CD4-positive, CD25-positive, alpha-beta regulatory T cell (primary cell): ENCODE data around the gene MYO1E. TPM values are rescaled to one million over a fixed set of nuclear protein-coding genes. Genes with fewer than 3 reads are reported as not detected.

Source experiments
- ATAC-seq, 2 donors: fragments of 150-1000 bp; cut with Tn5 transposase; one replicate each; pipeline ENCODE4 v1.10.0; 2021; ENCODE audit warnings: low read depth in 2 of 2, moderate number of reproducible peaks in 2 of 2, moderate library complexity in 1 of 2
- DNase-seq, 3 donors: peaks; one replicate each; pipeline versions ENCODE4 v3.0.0 to v3.0.0-alpha.2; 2012 to 2022; ENCODE audit warnings: mixed read lengths in 1 of 3
- H3K27ac ChIP-seq: one replicate; pipeline ENCODE4 v1.7.0; 2013; ENCODE audit warnings: mild to moderate bottlenecking, low read length; ENCODE audit not compliant: insufficient read depth, poor library complexity, severe bottlenecking
- H3K27me3 ChIP-seq: one replicate; pipeline ENCODE4 v1.7.0; 2013; ENCODE audit warnings: low read length; ENCODE audit not compliant: control insufficient read depth, insufficient read depth
- H3K36me3 ChIP-seq: one replicate; pipeline ENCODE4 v1.7.0; 2013; ENCODE audit warnings: mild to moderate bottlenecking, low read length, moderate library complexity; ENCODE audit not compliant: control insufficient read depth, insufficient read depth
- H3K4me1 ChIP-seq: 2 replicates; pipeline ENCODE4 v1.7.0; 2013; ENCODE audit warnings: mild to moderate bottlenecking, low read length; ENCODE audit not compliant: insufficient read depth, control insufficient read depth, poor library complexity, severe bottlenecking
- H3K4me3 ChIP-seq: one replicate; pipeline ENCODE4 v1.7.0; 2013; ENCODE audit warnings: low read depth, mild to moderate bottlenecking, low read length, moderate library complexity
- H3K9me3 ChIP-seq, 2 experiments: 1 replicate in 1 of 2; 2 replicates in 1 of 2; pipeline ENCODE4 v1.7.0; 2013; ENCODE audit warnings: low read length in 2 of 2, mild to moderate bottlenecking in 1 of 2, moderate library complexity in 1 of 2; ENCODE audit not compliant: control insufficient read depth in 2 of 2
- H3K27ac Mint-ChIP-seq, 3 donors: one replicate each; pipeline ENCODE4 v1.8.0; 2020 to 2022; ENCODE audit warnings: mild to moderate bottlenecking in 3 of 3, mixed read lengths in 3 of 3, moderate library complexity in 2 of 3
- H3K27me3 Mint-ChIP-seq: one replicate; pipeline ENCODE4 v1.8.0; 2022; ENCODE audit warnings: mild to moderate bottlenecking, mixed read lengths
- H3K36me3 Mint-ChIP-seq: one replicate; pipeline ENCODE4 v1.8.0; 2020; ENCODE audit warnings: mixed read lengths
- H3K4me1 Mint-ChIP-seq, 4 donors: one replicate each; pipeline ENCODE4 v1.8.0; 2020 to 2022; ENCODE audit warnings: mixed read lengths in 4 of 4, mild to moderate bottlenecking in 1 of 4
- H3K4me3 Mint-ChIP-seq, 4 donors: one replicate each; pipeline ENCODE4 v1.8.0; 2020 to 2022; ENCODE audit warnings: mild to moderate bottlenecking in 4 of 4, mixed read lengths in 4 of 4, moderate library complexity in 3 of 4
- H3K9me3 Mint-ChIP-seq, 7 donors: one replicate each; pipeline ENCODE4 v1.8.0; 2020 to 2022; ENCODE audit warnings: mixed read lengths in 7 of 7, mild to moderate bottlenecking in 3 of 7, moderate library complexity in 2 of 7
- polyA plus RNA-seq, 4 donors: library from polyadenylated mRNA; unstranded; fragments of 300-500 nt; fragmentation: Illumina TruSeq; gene quantifications; one replicate each; pipeline ENCODE4 v1.2.3, GENCODE V29; 2021
- total RNA-seq: library from RNA; stranded (reverse); gene quantifications from one replicate; pipeline ENCODE4 v1.2.3, GENCODE V29; 2022

Gene MYO1E
- total and polyA plus RNA-seq, 5 donors from 2014 or later: 0.14 to 1.6 (median 0.75) TPM

DNA sequence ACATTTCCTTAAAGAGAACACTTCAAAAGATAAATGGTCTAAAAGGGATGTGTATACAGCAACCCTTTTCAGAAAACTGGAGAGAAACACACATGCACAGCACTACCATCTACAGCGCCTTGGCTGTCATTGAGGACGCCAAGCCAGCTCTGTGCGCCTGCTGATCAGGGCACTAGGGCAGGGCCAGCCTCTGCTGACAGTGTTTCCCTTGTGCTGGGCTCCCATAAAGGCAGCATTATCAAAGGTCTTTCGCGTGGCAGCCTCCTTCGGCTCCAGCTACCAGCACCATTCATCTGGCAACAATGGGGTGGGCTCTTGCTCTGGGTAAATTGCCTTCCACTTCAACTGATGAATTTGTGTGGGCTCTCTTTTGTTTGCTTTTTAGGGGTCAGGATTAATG, 112.6 kb downstream of the MYO1E start:
- Mint-ChIP-seq H3K27me3 (no peaks in the 10 kb centered on the region), H3K4me3 (no peak overlapping the region), H3K4me1 (peaks cover 9 to 20% (median 15%) of the 10 kb centered on the region in 4 donors), H3K27ac (no peak overlapping the region), H3K36me3 (no peaks in the 10 kb centered on the region), H3K9me3 (no peaks in the 10 kb centered on the region)
- no peaks in the 10 kb centered on the region for H3K36me3 ChIP-seq
- H3K27me3 ChIP-seq: no peaks in the 10 kb centered on the region
- H3K9me3 ChIP-seq: no peaks in the 10 kb centered on the region
- peaks cover 11% of the 10 kb centered on the region for H3K4me1 ChIP-seq
- no peak overlapping the region for H3K4me3 ChIP-seq
- no peak overlapping the region for H3K27ac ChIP-seq
- no peak for ATAC-seq
- DNase-seq: no peak

DNA sequence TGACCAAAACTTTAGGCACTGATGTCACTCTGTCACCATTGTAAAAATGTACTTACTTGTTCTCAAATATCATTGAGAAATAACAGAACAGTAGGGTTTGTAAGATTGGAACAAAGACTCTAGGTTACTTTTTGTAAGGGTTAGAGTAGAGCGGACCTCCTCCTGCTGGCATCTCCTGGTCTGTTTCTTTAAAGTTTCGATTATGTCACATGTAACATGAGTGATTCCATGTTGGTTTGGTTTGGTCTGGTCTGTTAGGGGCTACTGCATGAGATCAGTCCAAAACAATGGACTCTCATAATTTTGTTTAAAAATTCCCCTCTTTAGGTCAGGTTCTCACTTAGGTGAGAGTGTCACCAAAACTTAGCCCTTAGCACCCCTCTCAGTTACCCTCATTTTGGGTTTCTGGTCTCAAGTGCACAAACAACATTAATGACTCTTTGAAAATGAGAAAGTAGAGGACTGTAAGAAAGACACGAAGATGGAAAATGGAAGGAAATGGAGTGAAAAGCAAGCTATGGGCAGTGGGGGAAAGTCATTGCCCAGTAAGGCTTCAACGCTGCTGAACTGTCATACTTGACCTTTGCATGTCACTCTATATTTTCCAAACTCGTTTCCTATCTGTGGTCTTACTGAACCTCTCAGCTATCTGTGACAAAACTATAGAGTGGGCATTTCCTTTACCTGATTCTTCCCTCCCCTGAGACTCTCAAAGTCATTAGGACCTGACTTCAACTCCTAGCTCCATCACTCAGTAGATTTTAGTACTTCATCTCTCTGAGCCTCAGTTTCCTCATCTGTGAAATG, 113.3 kb downstream of the MYO1E start:
- DNase-seq (no peak), ATAC-seq (no peak)
- H3K4me1 ChIP-seq: peaks cover 12% of the 10 kb centered on the region
- no peaks in the 10 kb centered on the region for H3K27me3 ChIP-seq
- Mint-ChIP-seq H3K36me3 (no peaks in the 10 kb centered on the region), H3K9me3 (no peaks in the 10 kb centered on the region), H3K27ac (peak overlapping the region in 2 of 3 donors; percentile 17 to 20), H3K4me1 (peaks cover 9 to 20% (median 15%) of the 10 kb centered on the region in 4 donors), H3K27me3 (no peaks in the 10 kb centered on the region), H3K4me3 (no peak overlapping the region)
- H3K9me3 ChIP-seq: no peaks in the 10 kb centered on the region
- H3K27ac ChIP-seq: no peak overlapping the region
- H3K4me3 ChIP-seq: no peak overlapping the region
- no peaks in the 10 kb centered on the region for H3K36me3 ChIP-seq

DNA sequence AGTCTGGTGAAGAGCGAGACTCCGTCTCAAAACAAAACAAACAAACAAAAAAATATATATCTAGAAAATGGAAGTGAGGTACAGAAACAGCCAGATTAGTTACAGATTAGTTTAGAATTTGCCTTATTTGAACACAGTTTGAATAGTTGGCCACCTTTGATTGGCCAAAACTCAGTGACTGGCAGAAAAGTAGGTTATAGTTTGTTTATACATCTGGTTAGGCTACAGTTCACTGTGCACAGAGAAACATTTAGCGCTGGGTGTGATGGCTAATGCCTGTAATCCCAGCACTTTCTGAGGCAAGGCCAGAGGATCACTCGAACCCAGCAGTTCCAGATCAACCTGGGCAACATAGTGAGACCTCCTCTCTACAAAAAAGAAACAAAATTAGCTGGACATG, 114.4 kb downstream of the MYO1E start:
- Histone ChIP-seq H3K4me3 (no peak overlapping the region), H3K4me1 (peaks cover 12% of the 10 kb centered on the region), H3K36me3 (no peaks in the 10 kb centered on the region), H3K27me3 (no peaks in the 10 kb centered on the region), H3K27ac (no peak overlapping the region), H3K9me3 (no peaks in the 10 kb centered on the region)
- DNase-seq: no peak
- H3K9me3 Mint-ChIP-seq: no peaks in the 10 kb centered on the region
- ATAC-seq: no peak
- peaks cover 9 to 20% (median 15%) of the 10 kb centered on the region in 4 donors for H3K4me1 Mint-ChIP-seq
- H3K27ac Mint-ChIP-seq: no peak overlapping the region
- H3K4me3 Mint-ChIP-seq: no peak overlapping the region
- H3K36me3 Mint-ChIP-seq: no peaks in the 10 kb centered on the region
- H3K27me3 Mint-ChIP-seq: no peaks in the 10 kb centered on the region

DNA sequence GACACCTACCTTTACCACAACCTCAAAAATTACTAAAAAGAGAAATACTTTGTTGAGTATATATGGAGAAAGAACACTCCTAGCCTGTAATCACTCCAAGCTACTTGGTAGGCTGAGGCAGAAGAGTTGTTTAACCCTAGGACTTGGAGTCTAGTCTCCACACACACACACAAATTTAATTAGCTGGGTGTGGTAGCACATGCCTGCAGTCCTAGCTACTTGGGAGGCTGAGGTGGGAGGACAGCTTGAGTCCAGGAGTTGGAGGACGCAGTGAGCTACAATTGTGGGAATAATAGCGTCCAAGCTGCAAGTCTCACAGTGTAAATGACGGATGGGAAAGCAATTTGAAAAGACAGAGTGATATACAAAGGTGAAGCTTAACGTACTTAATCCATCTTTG, 115.5 kb downstream of the MYO1E start:
- H3K4me1 ChIP-seq: peaks cover 12% of the 10 kb centered on the region
- H3K9me3 ChIP-seq: no peaks in the 10 kb centered on the region
- Mint-ChIP-seq H3K27me3 (no peaks in the 10 kb centered on the region), H3K36me3 (no peaks in the 10 kb centered on the region), H3K9me3 (no peaks in the 10 kb centered on the region), H3K4me3 (no peak overlapping the region), H3K4me1 (peaks cover 9 to 25% (median 15%) of the 10 kb centered on the region in 4 donors), H3K27ac (no peak overlapping the region)
- H3K27ac ChIP-seq: no peak overlapping the region
- no peak for ATAC-seq
- H3K36me3 ChIP-seq: no peaks in the 10 kb centered on the region
- H3K4me3 ChIP-seq: no peak overlapping the region
- no peak for DNase-seq
- no peaks in the 10 kb centered on the region for H3K27me3 ChIP-seq

DNA sequence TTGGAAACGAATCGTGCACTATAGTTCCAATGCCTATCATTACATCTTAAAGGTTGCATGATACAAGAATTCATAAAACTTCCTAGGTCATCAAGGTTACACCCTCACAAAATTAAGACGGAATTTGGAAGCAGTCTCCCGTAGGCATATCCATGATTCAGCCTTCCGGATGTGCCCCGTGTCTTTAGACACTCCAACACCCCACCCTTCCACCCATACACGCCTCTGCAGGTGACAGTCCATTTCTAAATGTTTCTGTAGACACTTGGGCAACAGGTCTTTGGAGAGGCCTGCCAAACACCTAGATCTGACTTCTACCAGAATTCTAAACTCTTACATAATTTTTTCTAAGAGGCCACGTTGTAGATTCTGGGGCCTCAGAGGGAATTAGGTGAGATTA, 116.2 kb downstream of the MYO1E start:
- Histone ChIP-seq H3K4me3 (no peak overlapping the region), H3K9me3 (no peaks in the 10 kb centered on the region), H3K27ac (no peak overlapping the region), H3K36me3 (no peaks in the 10 kb centered on the region), H3K27me3 (no peaks in the 10 kb centered on the region), H3K4me1 (peaks cover 12% of the 10 kb centered on the region)
- no peak for ATAC-seq
- Mint-ChIP-seq H3K36me3 (no peaks in the 10 kb centered on the region), H3K27ac (peak overlapping the region in 2 of 3 donors; percentile 69 to 81), H3K4me3 (peak overlapping the region in 1 of 4 donors; percentile 4), H3K4me1 (peaks cover 9 to 25% (median 15%) of the 10 kb centered on the region in 4 donors), H3K27me3 (no peaks in the 10 kb centered on the region), H3K9me3 (no peaks in the 10 kb centered on the region)
- DNase-seq: no peak

DNA sequence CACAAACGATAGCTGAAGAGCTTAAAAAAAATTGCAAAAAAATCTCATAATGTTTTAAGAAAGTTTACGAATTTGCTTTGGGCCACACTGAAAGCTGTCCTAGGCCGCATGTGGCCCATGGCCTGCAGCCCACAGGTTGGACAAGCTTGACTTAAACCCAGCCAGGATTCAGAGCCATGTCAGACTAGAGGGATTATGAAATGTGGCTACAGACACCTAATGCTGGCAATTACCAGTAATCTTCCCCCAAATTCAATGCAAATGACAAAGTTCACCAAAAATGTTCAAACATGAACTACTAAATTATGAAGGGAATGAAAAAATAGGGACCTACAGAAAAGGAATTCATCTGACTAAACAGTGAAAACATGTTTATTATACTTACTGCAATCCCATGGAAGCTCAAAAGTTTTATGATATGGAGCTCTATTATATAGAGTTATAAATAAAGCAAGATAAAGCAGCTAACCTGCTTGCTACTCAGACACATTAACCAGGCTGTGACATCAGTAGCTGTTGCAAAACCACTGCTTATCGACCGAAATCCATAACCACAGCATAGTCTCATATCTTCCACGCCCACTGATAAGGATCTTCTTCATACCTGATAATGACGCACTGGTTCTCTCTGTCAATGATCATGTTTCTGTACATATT, 116.9 kb downstream of the MYO1E start:
- H3K4me1 Mint-ChIP-seq: peaks cover 16 to 31% (median 21%) of the 10 kb centered on the region in 4 donors
- Histone ChIP-seq H3K27me3 (no peaks in the 10 kb centered on the region), H3K4me1 (peaks cover 15% of the 10 kb centered on the region), H3K36me3 (no peaks in the 10 kb centered on the region), H3K4me3 (peak overlapping the region; percentile 4), H3K27ac (peak overlapping the region; percentile 60), H3K9me3 (no peaks in the 10 kb centered on the region)
- H3K9me3 Mint-ChIP-seq: no peaks in the 10 kb centered on the region
- peak overlapping the region; percentile 29 to 78 (median 43) for H3K27ac Mint-ChIP-seq
- peak; percentile 81 to 87 for ATAC-seq
- peak overlapping the region in 2 of 4 donors; percentile 4 to 33 for H3K4me3 Mint-ChIP-seq
- H3K27me3 Mint-ChIP-seq: no peaks in the 10 kb centered on the region
- no peaks in the 10 kb centered on the region for H3K36me3 Mint-ChIP-seq
- DNase-seq: peak; percentile 42 to 87 (median 72)

DNA sequence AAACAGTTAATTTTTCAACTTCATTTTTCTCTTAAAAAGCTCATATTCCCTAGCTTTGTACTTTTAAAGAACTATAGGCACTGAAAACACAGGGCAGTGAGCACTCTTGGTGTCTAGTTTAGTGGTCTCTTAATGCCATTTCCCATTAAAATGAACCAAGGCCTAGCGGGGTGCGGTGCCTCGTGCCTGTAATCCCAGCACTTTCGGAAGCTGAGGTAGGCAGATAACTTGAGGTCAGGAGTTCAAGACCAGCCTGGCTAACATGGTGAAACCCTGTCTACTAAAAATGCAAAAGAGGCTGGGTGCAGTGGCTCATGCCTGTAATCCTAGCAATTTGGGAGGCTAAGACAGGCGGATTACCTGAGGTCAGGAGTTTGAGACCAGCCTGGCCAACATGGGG, 120.5 kb downstream of the MYO1E start:
- H3K9me3 ChIP-seq: no peaks in the 10 kb centered on the region
- H3K27ac ChIP-seq: no peak overlapping the region
- Mint-ChIP-seq H3K4me3 (no peak overlapping the region), H3K9me3 (no peaks in the 10 kb centered on the region), H3K27ac (no peak overlapping the region), H3K27me3 (no peaks in the 10 kb centered on the region), H3K36me3 (no peaks in the 10 kb centered on the region), H3K4me1 (peaks cover 15 to 49% (median 32%) of the 10 kb centered on the region in 4 donors)
- H3K36me3 ChIP-seq: no peaks in the 10 kb centered on the region
- DNase-seq (no peak), ATAC-seq (no peak)
- H3K4me1 ChIP-seq: peaks cover 33% of the 10 kb centered on the region
- no peak overlapping the region for H3K4me3 ChIP-seq
- H3K27me3 ChIP-seq: no peaks in the 10 kb centered on the region
